H9 (cell line): Measurements from ENCODE around the gene DOHH. TPM values are rescaled to one million over a fixed set of nuclear protein-coding genes. Genes with fewer than 3 reads are reported as not detected.

Experiments
- DNase-seq: peaks from one replicate; pipeline ENCODE4 v3.0.0-alpha.2; 2017
- H2AFZ ChIP-seq: one replicate; pipeline ENCODE4 v1.6.1; 2013; ENCODE audit warnings: mild to moderate bottlenecking, low read length, control low read depth, moderate library complexity
- H2AK5ac ChIP-seq: 2 replicates; pipeline ENCODE4 v1.6.1; 2013; ENCODE audit warnings: low read length, control low read depth, mixed read lengths; ENCODE audit not compliant: insufficient read length
- H2BK120ac ChIP-seq: one replicate; pipeline ENCODE4 v1.6.1; 2013; ENCODE audit warnings: low read depth, mild to moderate bottlenecking, low read length, control low read depth, inconsistent platforms; ENCODE audit not compliant: poor library complexity, severe bottlenecking
- H2BK12ac ChIP-seq: 2 replicates; pipeline ENCODE4 v1.6.1; 2013; ENCODE audit warnings: low read length, control low read depth, mixed read lengths, low read depth; ENCODE audit not compliant: insufficient read length
- H2BK15ac ChIP-seq: 2 replicates; pipeline ENCODE4 v1.6.1; 2013; ENCODE audit warnings: low read depth, low read length, control low read depth
- H2BK20ac ChIP-seq: one replicate; pipeline ENCODE4 v1.6.1; 2013; ENCODE audit warnings: low read depth, mild to moderate bottlenecking, low read length, control low read depth, inconsistent platforms; ENCODE audit not compliant: poor library complexity, severe bottlenecking
- H2BK5ac ChIP-seq: 2 replicates; pipeline ENCODE4 v1.6.1; 2013; ENCODE audit warnings: low read length, control low read depth, mixed read lengths; ENCODE audit not compliant: insufficient read length
- H3K14ac ChIP-seq: 2 replicates; pipeline ENCODE4 v1.6.1; 2013; ENCODE audit warnings: low read length, control low read depth; ENCODE audit not compliant: insufficient read depth
- H3K18ac ChIP-seq: 2 replicates; pipeline ENCODE4 v1.6.1; 2013; ENCODE audit warnings: low read depth, mild to moderate bottlenecking, mixed read lengths, low read length, control low read depth; ENCODE audit not compliant: insufficient read length
- H3K23ac ChIP-seq: 2 replicates; pipeline ENCODE4 v1.6.1; 2013; ENCODE audit warnings: low read length, control low read depth, mixed read lengths, low read depth; ENCODE audit not compliant: insufficient read length
- H3K23me2 ChIP-seq: 2 replicates; pipeline ENCODE4 v1.6.1; 2013; ENCODE audit warnings: low read depth, mild to moderate bottlenecking, mixed read lengths, low read length, control low read depth; ENCODE audit not compliant: insufficient read length, poor library complexity, severe bottlenecking
- H3K27ac ChIP-seq: 2 replicates; pipeline ENCODE4 v1.5.1; 2013; ENCODE audit warnings: low read length, control low read depth, mixed read lengths, low read depth; ENCODE audit not compliant: insufficient read length
- H3K27me3 ChIP-seq: 2 replicates; pipeline ENCODE4 v1.6.1; 2013; ENCODE audit warnings: low read length, control low read depth, inconsistent platforms; ENCODE audit not compliant: insufficient read depth
- H3K4ac ChIP-seq: 2 replicates; pipeline ENCODE4 v1.6.1; 2013; ENCODE audit warnings: low read depth, mild to moderate bottlenecking, control low read depth, inconsistent platforms, low read length, moderate library complexity
- H3K4me1 ChIP-seq: 2 replicates; pipeline ENCODE4 v1.6.1; 2013; ENCODE audit warnings: low read length, control low read depth, inconsistent platforms; ENCODE audit not compliant: insufficient read depth
- H3K4me2 ChIP-seq: 2 replicates; pipeline ENCODE4 v1.6.1; 2013; ENCODE audit warnings: low read length, control low read depth, mixed read lengths; ENCODE audit not compliant: insufficient read length, insufficient read depth
- H3K56ac ChIP-seq: 2 replicates; pipeline ENCODE4 v1.6.1; 2013; ENCODE audit warnings: low read depth, mild to moderate bottlenecking, mixed read lengths, low read length, control low read depth; ENCODE audit not compliant: insufficient read length
- H3K79me1 ChIP-seq: 2 replicates; pipeline ENCODE4 v1.6.1; 2013; ENCODE audit warnings: low read depth, mild to moderate bottlenecking, moderate library complexity, low read length, control low read depth, inconsistent platforms; ENCODE audit not compliant: insufficient read depth, poor library complexity, severe bottlenecking
- H3K79me2 ChIP-seq: 2 replicates; pipeline ENCODE4 v1.6.1; 2013; ENCODE audit warnings: low read length, control low read depth, inconsistent platforms; ENCODE audit not compliant: insufficient read depth
- H3K9ac ChIP-seq: 2 replicates; pipeline ENCODE4 v1.6.1; 2013; ENCODE audit warnings: low read length, control low read depth, mixed read lengths; ENCODE audit not compliant: insufficient read length; ENCODE audit errors: extremely low read depth
- H3K9me3 ChIP-seq: one replicate; pipeline ENCODE4 v1.6.1; 2013; ENCODE audit warnings: low read depth, low read length, inconsistent platforms; ENCODE audit not compliant: control insufficient read depth
- H3T11ph ChIP-seq: one replicate; pipeline ENCODE4 v1.6.1; 2013; ENCODE audit warnings: mild to moderate bottlenecking, low read length, control low read depth, inconsistent platforms
- H4K20me1 ChIP-seq: one replicate; pipeline ENCODE4 v1.6.1; 2013; ENCODE audit not compliant: control insufficient read depth, insufficient read length, insufficient read depth
- H4K5ac ChIP-seq: 2 replicates; pipeline ENCODE4 v1.6.1; 2013; ENCODE audit warnings: low read depth, mild to moderate bottlenecking, mixed read lengths, low read length, control low read depth; ENCODE audit not compliant: insufficient read length
- H4K8ac ChIP-seq: replicated peaks from 2 replicates; pipeline ENCODE4 v1.6.1; 2013; ENCODE audit warnings: low read length, control low read depth, mixed read lengths, low read depth; ENCODE audit not compliant: insufficient read length
- H4K91ac ChIP-seq: 2 replicates; pipeline ENCODE4 v1.6.1; 2013; ENCODE audit warnings: low read depth, mild to moderate bottlenecking, moderate library complexity, mixed read lengths, low read length, control low read depth; ENCODE audit not compliant: insufficient read length
- H3K27ac Mint-ChIP-seq, 3 experiments: 2 replicates in 2 of 3; 3 replicates in 1 of 3; pipeline ENCODE4 v1.8.0; 2020 to 2021; ENCODE audit warnings: mixed read lengths in 3 of 3, mild to moderate bottlenecking in 1 of 3, moderate library complexity in 1 of 3
- H3K27me3 Mint-ChIP-seq: 2 replicates; pipeline ENCODE4 v1.8.0; 2021; ENCODE audit warnings: low read depth, mild to moderate bottlenecking, moderate library complexity, mixed read lengths
- H3K36me3 Mint-ChIP-seq, 3 experiments: 2 replicates in 2 of 3; 3 replicates in 1 of 3; pipeline ENCODE4 v1.8.0; 2020 to 2021; ENCODE audit warnings: low read depth in 3 of 3, mixed read lengths in 3 of 3; ENCODE audit not compliant: insufficient read depth in 1 of 3
- H3K4me1 Mint-ChIP-seq, 2 experiments: 2 replicates each; pipeline ENCODE4 v1.8.0; 2020; ENCODE audit warnings: mixed read lengths in 2 of 2
- H3K4me3 Mint-ChIP-seq, 2 experiments: 2 replicates in 1 of 2; 3 replicates in 1 of 2; pipeline ENCODE4 v1.8.0; 2020 to 2021; ENCODE audit warnings: mild to moderate bottlenecking in 2 of 2, mixed read lengths in 2 of 2, moderate library complexity in 1 of 2
- H3K9me3 Mint-ChIP-seq, 2 experiments: 2 replicates in 1 of 2; 3 replicates in 1 of 2; pipeline ENCODE4 v1.8.0; 2020; ENCODE audit warnings: mild to moderate bottlenecking in 2 of 2, mixed read lengths in 2 of 2, moderate library complexity in 1 of 2
- WGBS: extraction: QIAGEN DNeasy Blood & Tissue Kit; methylation state at CpG from one replicate; pipeline ENCODE4 v1.1.7; 2013; ENCODE audit warnings: missing lambda C conversion rate, low lambda C conversion rate, mixed read lengths; ENCODE audit not compliant: insufficient read length; ENCODE audit errors: extremely low coverage; 5-methylcytosine and 5-hydroxymethylcytosine counted together
- total RNA-seq: library from RNA; stranded (reverse); gene quantifications from 2 replicates; pipeline ENCODE4 v1.2.1, GENCODE V29; 2021
- TF ChIP-seq, protein P1 (sequence below): fragments of 200-600 bp; sonication (generic); conservative IDR thresholded peaks from 3 replicates; pipeline ENCODE4 v1.8.0; 2021; ENCODE audit warnings: antibody characterized with exemption, mild to moderate bottlenecking

DOHH gene
- total RNA-seq, 1 experiment from 2014 or later = 16.5 TPM

GRCh38 chr19:3501780-3502179 is 1.3 kb upstream of the DOHH start:
- Mint-ChIP-seq H3K4me1 (peaks cover 12 to 23% of the 10 kb centered on the region in 2 experiments), H3K36me3 (peaks cover 9 to 14% (median 12%) of the 10 kb centered on the region in 3 experiments; a peak in 6 of 7 replicates), H3K9me3 (no peaks in the 10 kb centered on the region; a peak in 1 of 5 replicates), H3K27me3 (no peaks in the 10 kb centered on the region), H3K27ac (no peak overlapping the region), H3K4me3 (no peak overlapping the region)
- H2BK15ac ChIP-seq = no peak overlapping the region
- H2BK20ac ChIP-seq = no peak overlapping the region
- H3K79me1 ChIP-seq = no peaks in the 10 kb centered on the region
- no peak overlapping the region for H3T11ph ChIP-seq
- no peak overlapping the region for H3K27ac ChIP-seq
- no peaks in the 10 kb centered on the region for H4K20me1 ChIP-seq
- TF ChIP-seq, protein P1, sequence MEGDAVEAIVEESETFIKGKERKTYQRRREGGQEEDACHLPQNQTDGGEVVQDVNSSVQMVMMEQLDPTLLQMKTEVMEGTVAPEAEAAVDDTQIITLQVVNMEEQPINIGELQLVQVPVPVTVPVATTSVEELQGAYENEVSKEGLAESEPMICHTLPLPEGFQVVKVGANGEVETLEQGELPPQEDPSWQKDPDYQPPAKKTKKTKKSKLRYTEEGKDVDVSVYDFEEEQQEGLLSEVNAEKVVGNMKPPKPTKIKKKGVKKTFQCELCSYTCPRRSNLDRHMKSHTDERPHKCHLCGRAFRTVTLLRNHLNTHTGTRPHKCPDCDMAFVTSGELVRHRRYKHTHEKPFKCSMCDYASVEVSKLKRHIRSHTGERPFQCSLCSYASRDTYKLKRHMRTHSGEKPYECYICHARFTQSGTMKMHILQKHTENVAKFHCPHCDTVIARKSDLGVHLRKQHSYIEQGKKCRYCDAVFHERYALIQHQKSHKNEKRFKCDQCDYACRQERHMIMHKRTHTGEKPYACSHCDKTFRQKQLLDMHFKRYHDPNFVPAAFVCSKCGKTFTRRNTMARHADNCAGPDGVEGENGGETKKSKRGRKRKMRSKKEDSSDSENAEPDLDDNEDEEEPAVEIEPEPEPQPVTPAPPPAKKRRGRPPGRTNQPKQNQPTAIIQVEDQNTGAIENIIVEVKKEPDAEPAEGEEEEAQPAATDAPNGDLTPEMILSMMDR = no peak
- H3K79me2 ChIP-seq = peaks cover 10% of the 10 kb centered on the region
- H3K9ac ChIP-seq = no peak overlapping the region
- no peak overlapping the region for H4K5ac ChIP-seq
- no peaks in the 10 kb centered on the region for H3K9me3 ChIP-seq
- no peak overlapping the region for H4K8ac ChIP-seq
- WGBS = no CpG with 5 or more reads among the region's 3 CpGs
- H3K23me2 ChIP-seq = peaks cover 10% of the 10 kb centered on the region
- DNase-seq = no peak
- no peak overlapping the region for H3K23ac ChIP-seq
- H2BK12ac ChIP-seq = no peak overlapping the region
- H3K18ac ChIP-seq = no peak overlapping the region
- no peak overlapping the region for H2AK5ac ChIP-seq
- H2BK5ac ChIP-seq = no peak overlapping the region
- no peak overlapping the region for H2AFZ ChIP-seq
- no peaks in the 10 kb centered on the region for H3K27me3 ChIP-seq
- no peak overlapping the region for H3K4me2 ChIP-seq
- no peak overlapping the region for H3K14ac ChIP-seq
- H2BK120ac ChIP-seq = no peak overlapping the region
- H4K91ac ChIP-seq = no peak overlapping the region
- H3K56ac ChIP-seq = no peak overlapping the region
- no peak overlapping the region for H3K4ac ChIP-seq
- no peaks in the 10 kb centered on the region for H3K4me1 ChIP-seq
